ENCODE results near the gene RIC8B.
A peak's percentile ranks its signal among the peaks of the same experiment; 100 is the strongest.

RIC8B gene

DNA sequence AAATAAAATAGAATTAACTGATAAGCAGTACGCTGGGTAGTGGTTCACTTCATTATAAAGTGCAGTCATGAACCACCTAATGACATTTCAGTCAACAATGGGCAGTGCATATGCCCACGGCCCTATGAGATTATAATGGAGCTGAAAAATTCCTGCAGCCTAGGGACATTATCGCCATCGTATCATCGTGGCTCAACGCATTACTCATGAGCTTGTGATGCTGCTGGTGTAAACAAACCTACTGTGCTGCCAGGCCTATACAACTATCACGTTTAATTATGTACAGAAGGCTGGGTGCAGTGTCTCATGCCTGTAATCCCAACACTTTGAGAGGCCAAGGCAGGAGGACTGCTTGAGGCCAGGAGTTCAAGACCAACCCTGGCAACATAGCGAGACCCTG, 119.0 kb downstream of the RIC8B start:
- DNase-seq (ENCODE audit: insufficient read length, low spot score) (no peak), FAIRE-seq (no peak)

DNA sequence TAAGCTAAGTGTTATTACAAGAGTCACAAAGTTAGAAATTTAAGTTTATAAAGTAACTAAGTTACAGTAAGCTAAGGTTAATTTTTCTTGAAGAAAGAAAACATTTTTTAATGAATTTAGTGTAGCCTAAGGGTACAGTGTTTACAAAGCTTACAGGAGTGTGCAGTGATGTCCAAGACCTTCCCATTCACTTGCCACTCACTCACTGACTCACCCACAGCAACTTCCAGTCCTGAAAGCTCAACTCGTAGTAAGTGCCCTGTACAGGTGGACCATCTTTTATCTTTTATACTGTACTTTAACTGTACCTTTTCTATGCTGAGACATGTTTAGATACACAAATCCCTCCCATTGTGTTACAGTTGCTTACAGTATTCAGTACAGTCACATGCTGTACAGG, 120.3 kb downstream of the RIC8B start:
- DNase-seq (ENCODE audit: insufficient read length, low spot score) = no peak
- TF ChIP-seq POU2F2 (IDR thresholded peaks at IDR 0.05; ENCODE audit: low read depth, low read length) (no peak), TAF1 (IDR thresholded peaks at IDR 0.05; ENCODE audit: low read depth, low read length) (no peak), POLR2AphosphoS5 (IDR thresholded peaks at IDR 0.05; ENCODE audit: low read depth, low read length) (no peak), PAX5 (IDR thresholded peaks at IDR 0.05; ENCODE audit: insufficient read depth, low read length, severe bottlenecking) (no peak), SPI1 (IDR thresholded peaks at IDR 0.05; ENCODE audit: low read depth, low read length) (no peak), POLR2A (IDR thresholded peaks at IDR 0.05; ENCODE audit: low read depth, low read length) (no peak)
- FAIRE-seq = peak; percentile 60

More for the DNA sequence above, 119.0 kb downstream of the RIC8B start:
- no peak for TF ChIP-seq POLR2AphosphoS5 (IDR thresholded peaks at IDR 0.05; ENCODE audit: low read depth, low read length)
- no peak for TF ChIP-seq SPI1 (IDR thresholded peaks at IDR 0.05; ENCODE audit: low read depth, low read length)
- TF ChIP-seq PAX5 (IDR thresholded peaks at IDR 0.05; ENCODE audit: insufficient read depth, low read length, severe bottlenecking) = no peak
- no peak for TF ChIP-seq POU2F2 (IDR thresholded peaks at IDR 0.05; ENCODE audit: low read depth, low read length)
- TF ChIP-seq TAF1 (IDR thresholded peaks at IDR 0.05; ENCODE audit: low read depth, low read length) = no peak
- no peak for TF ChIP-seq POLR2A (IDR thresholded peaks at IDR 0.05; ENCODE audit: low read depth, low read length)

DNA sequence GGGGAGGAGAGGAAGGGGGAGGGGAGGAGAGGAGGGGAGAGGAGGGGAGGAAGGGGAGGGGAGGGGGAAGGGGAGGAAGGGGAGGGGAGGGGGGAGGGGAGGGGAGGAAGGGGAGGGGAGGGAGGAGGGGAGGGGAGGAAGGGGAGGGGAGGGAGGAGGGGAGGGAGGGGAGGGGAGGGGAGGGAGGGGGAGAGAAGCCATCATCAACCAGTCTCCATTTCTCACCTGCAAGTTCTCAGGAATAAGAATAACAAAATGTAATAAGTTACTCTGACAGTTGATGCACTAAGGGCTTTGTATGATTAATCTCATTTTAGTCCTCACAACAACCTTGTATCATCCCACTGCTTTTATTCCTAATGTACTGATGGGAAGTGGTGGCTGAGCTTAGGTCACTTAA, 122.1 kb downstream of the RIC8B start:
- DNase-seq (ENCODE audit: insufficient read length, low spot score) (no peak), FAIRE-seq (no peak)
- no peak for TF ChIP-seq POLR2AphosphoS5 (IDR thresholded peaks at IDR 0.05; ENCODE audit: low read depth, low read length)
- TF ChIP-seq POLR2A (IDR thresholded peaks at IDR 0.05; ENCODE audit: low read depth, low read length) = no peak
- TF ChIP-seq SPI1 (IDR thresholded peaks at IDR 0.05; ENCODE audit: low read depth, low read length) = no peak
- no peak for TF ChIP-seq PAX5 (IDR thresholded peaks at IDR 0.05; ENCODE audit: insufficient read depth, low read length, severe bottlenecking)
- TF ChIP-seq TAF1 (IDR thresholded peaks at IDR 0.05; ENCODE audit: low read depth, low read length) = no peak
- TF ChIP-seq POU2F2 (IDR thresholded peaks at IDR 0.05; ENCODE audit: low read depth, low read length) = no peak

DNA sequence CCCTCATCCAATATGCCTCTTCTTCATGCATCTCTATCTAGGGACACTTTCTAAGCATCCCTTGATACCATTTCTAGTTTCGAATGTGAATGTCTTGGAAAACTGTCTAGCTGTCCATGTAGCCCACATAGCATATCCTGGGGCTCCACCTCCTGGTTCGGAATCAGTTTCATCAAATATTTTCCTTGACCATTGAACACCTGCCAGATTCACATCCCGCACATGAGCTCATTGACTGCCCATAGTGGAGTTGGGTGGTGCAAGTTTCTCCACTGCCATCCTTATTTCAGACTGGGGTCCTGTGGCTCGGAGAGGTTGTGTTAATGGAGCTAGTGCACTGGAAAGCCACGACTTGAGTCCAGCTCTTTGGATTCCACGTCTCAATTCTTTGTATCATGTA, 122.6 kb downstream of the RIC8B start:
- TF ChIP-seq POLR2AphosphoS5 (IDR thresholded peaks at IDR 0.05; ENCODE audit: low read depth, low read length) (no peak), TAF1 (IDR thresholded peaks at IDR 0.05; ENCODE audit: low read depth, low read length) (no peak), POU2F2 (IDR thresholded peaks at IDR 0.05; ENCODE audit: low read depth, low read length) (no peak), POLR2A (IDR thresholded peaks at IDR 0.05; ENCODE audit: low read depth, low read length) (no peak), SPI1 (IDR thresholded peaks at IDR 0.05; ENCODE audit: low read depth, low read length) (no peak), PAX5 (IDR thresholded peaks at IDR 0.05; ENCODE audit: insufficient read depth, low read length, severe bottlenecking) (no peak)
- no peak for FAIRE-seq
- no peak for DNase-seq (ENCODE audit: insufficient read length, low spot score)

GRCh38 chr12:106897981-106898901, 123.8 kb downstream of the RIC8B start:
- FAIRE-seq (no peak), DNase-seq (ENCODE audit: insufficient read length, low spot score) (no peak)
- TF ChIP-seq TAF1 (IDR thresholded peaks at IDR 0.05; ENCODE audit: low read depth, low read length) (no peak), POLR2AphosphoS5 (IDR thresholded peaks at IDR 0.05; ENCODE audit: low read depth, low read length) (no peak), PAX5 (IDR thresholded peaks at IDR 0.05; ENCODE audit: insufficient read depth, low read length, severe bottlenecking) (no peak), POU2F2 (IDR thresholded peaks at IDR 0.05; ENCODE audit: low read depth, low read length) (no peak)

DNA sequence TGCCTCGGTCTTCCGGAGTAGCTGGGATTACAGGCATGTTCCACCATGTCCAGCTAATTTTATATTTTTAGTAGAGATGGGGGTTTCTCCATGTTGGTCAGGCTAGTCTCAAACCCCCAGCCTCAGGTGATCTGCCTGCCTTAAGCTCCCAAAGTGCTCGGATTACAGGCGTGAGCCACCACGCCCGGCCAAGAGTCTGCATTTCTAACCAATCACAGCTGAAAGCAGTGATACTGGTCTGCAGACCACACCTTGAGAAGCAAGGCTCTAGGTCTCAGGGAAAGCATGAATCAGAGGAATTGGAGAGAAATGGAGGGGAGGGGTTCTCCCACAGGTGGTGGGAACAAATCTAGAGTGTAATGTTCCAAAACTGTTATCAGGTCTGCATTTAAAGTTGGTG, 126.1 kb downstream of the RIC8B start:
- DNase-seq (ENCODE audit: insufficient read length, low spot score) (no peak), FAIRE-seq (no peak)
- TF ChIP-seq POLR2A (IDR thresholded peaks at IDR 0.05; ENCODE audit: low read depth, low read length) = no peak
- TF ChIP-seq TAF1 (IDR thresholded peaks at IDR 0.05; ENCODE audit: low read depth, low read length) = no peak
- TF ChIP-seq POU2F2 (IDR thresholded peaks at IDR 0.05; ENCODE audit: low read depth, low read length) = no peak
- TF ChIP-seq PAX5 (IDR thresholded peaks at IDR 0.05; ENCODE audit: insufficient read depth, low read length, severe bottlenecking) = no peak
- TF ChIP-seq POLR2AphosphoS5 (IDR thresholded peaks at IDR 0.05; ENCODE audit: low read depth, low read length) = no peak
- no peak for TF ChIP-seq SPI1 (IDR thresholded peaks at IDR 0.05; ENCODE audit: low read depth, low read length)

DNA sequence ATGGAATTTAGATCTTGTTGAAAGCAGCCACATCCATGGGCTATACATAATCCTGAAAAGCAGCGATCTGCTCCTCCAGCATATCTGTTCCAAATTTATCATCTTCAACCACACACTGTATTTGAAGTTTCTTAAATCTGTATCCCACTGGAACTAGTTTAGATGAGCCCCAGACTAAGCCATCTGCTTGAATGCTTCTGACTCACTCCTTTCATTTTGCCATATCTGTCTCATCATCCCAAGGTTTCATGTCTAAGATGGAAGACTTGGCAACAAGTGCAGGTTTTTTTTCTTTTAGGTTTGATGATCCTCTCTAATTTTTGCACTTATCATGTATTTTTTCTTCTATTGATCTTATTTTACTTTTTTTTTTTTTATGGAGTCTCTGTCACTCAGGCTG, 126.8 kb downstream of the RIC8B start:
- TF ChIP-seq POLR2A (IDR thresholded peaks at IDR 0.05; ENCODE audit: low read depth, low read length) (no peak), TAF1 (IDR thresholded peaks at IDR 0.05; ENCODE audit: low read depth, low read length) (no peak), POU2F2 (IDR thresholded peaks at IDR 0.05; ENCODE audit: low read depth, low read length) (no peak), PAX5 (IDR thresholded peaks at IDR 0.05; ENCODE audit: insufficient read depth, low read length, severe bottlenecking) (no peak), SPI1 (IDR thresholded peaks at IDR 0.05; ENCODE audit: low read depth, low read length) (no peak), POLR2AphosphoS5 (IDR thresholded peaks at IDR 0.05; ENCODE audit: low read depth, low read length) (no peak)

DNA sequence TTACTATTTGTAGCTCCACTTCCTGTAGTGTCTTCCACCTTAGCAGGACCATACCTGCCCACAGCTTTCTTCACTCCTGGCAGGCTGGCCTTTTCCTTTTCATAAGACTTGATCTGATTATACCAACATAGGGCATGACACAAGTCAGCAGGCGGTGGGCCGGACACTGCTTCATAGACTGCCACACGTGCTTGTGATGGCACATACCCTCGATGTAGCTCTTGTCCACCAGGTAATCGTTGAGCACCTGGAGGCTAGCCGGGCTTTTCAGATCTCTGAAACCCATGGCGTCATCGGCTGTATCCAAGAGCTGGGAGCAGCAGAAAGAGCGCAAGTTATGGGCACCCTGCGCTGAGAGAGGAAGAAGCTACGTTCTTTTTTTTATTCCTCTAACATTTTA, 127.6 kb downstream of the RIC8B start:
- no peak for TF ChIP-seq POLR2A (IDR thresholded peaks at IDR 0.05; ENCODE audit: low read depth, low read length)
- TF ChIP-seq POLR2AphosphoS5 (IDR thresholded peaks at IDR 0.05; ENCODE audit: low read depth, low read length) = no peak
- TF ChIP-seq POU2F2 (IDR thresholded peaks at IDR 0.05; ENCODE audit: low read depth, low read length) = no peak
- TF ChIP-seq SPI1 (IDR thresholded peaks at IDR 0.05; ENCODE audit: low read depth, low read length) = no peak
- no peak for TF ChIP-seq TAF1 (IDR thresholded peaks at IDR 0.05; ENCODE audit: low read depth, low read length)
- TF ChIP-seq PAX5 (IDR thresholded peaks at IDR 0.05; ENCODE audit: insufficient read depth, low read length, severe bottlenecking) = no peak
- no peak for FAIRE-seq

More for the DNA sequence above, 126.8 kb downstream of the RIC8B start:
- DNase-seq (ENCODE audit: insufficient read length, low spot score) = no peak
- FAIRE-seq = no peak

GRCh38 chr12:106903241-106903945, 128.9 kb downstream of the RIC8B start:
- FAIRE-seq (peak; percentile 67), DNase-seq (ENCODE audit: insufficient read length, low spot score) (peak; percentile 48)
- no peak for TF ChIP-seq SPI1 (IDR thresholded peaks at IDR 0.05; ENCODE audit: low read depth, low read length)

More for the DNA sequence above, 127.6 kb downstream of the RIC8B start:
- no peak for DNase-seq (ENCODE audit: insufficient read length, low spot score)
